Nephron progenitor cell (in vitro differentiated cells): ENCODE data around the gene PPP1R11.

Experiments used
- DNase-seq: peaks from one replicate; pipeline ENCODE4 v3.0.0; 2021
- H3K27ac Mint-ChIP-seq: 2 replicates; pipeline ENCODE4 v1.8.0; 2021; ENCODE audit warnings: mild to moderate bottlenecking, moderate library complexity, mixed read lengths
- H3K27me3 Mint-ChIP-seq: 2 replicates; pipeline ENCODE4 v1.8.0; 2021; ENCODE audit warnings: mild to moderate bottlenecking, low read depth, mixed read lengths; ENCODE audit not compliant: poor library complexity
- H3K36me3 Mint-ChIP-seq: 2 replicates; pipeline ENCODE4 v1.8.0; 2021; ENCODE audit warnings: low read depth, mixed read lengths
- H3K4me1 Mint-ChIP-seq: 2 replicates; pipeline ENCODE4 v1.8.0; 2021; ENCODE audit warnings: mixed read lengths
- H3K4me3 Mint-ChIP-seq: 2 replicates; pipeline ENCODE4 v1.8.0; 2021; ENCODE audit warnings: mild to moderate bottlenecking, moderate library complexity, mixed read lengths
- H3K9me3 Mint-ChIP-seq: 2 replicates; pipeline ENCODE4 v1.8.0; 2021; ENCODE audit warnings: mild to moderate bottlenecking, moderate library complexity, mixed read lengths
- CTCF ChIP-seq: fragments of 200-600 bp; sonication (generic); IDR thresholded peaks from 2 replicates; pipeline ENCODE4 v1.5.0; 2021; ENCODE audit warnings: antibody characterized with exemption

The PPP1R11 gene

DNA sequence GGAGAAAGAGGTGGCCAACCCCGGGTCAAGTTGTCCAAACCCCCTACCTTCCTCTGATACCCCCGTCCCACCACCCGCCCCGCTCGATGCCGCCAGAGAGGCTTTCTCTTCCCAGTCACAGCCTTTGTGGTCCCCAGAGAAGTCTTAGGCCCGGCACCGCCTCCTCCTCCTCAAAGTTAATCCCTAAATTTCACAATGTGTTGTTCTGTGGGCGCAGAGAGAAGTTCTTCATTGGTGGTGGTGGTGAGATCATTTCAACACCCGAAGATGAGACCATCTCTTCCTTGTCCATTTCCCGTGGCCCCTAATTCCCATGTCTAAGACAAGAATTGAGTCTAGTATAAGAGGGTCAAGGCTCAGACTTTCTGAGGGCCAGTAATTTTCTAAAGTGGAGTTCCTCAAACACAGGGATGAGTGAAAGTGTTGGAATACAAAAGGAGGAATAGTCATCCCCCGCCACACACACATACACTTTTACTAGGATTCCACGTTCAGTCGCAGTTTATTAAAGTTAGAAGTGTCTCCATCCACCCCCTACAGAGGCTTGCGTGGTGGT is 35.5 kb downstream of the PPP1R11 start:
- no peak for DNase-seq
- no peak overlapping the region for H3K27ac Mint-ChIP-seq
- no peak for TF ChIP-seq CTCF
- peaks cover 98% of the 10 kb centered on the region for H3K27me3 Mint-ChIP-seq
- H3K36me3 Mint-ChIP-seq, result no peaks in the 10 kb centered on the region
- H3K4me1 Mint-ChIP-seq, result peaks cover 33% of the 10 kb centered on the region
- H3K4me3 Mint-ChIP-seq, result peak overlapping the region; percentile 79
- H3K9me3 Mint-ChIP-seq, result no peaks in the 10 kb centered on the region

DNA sequence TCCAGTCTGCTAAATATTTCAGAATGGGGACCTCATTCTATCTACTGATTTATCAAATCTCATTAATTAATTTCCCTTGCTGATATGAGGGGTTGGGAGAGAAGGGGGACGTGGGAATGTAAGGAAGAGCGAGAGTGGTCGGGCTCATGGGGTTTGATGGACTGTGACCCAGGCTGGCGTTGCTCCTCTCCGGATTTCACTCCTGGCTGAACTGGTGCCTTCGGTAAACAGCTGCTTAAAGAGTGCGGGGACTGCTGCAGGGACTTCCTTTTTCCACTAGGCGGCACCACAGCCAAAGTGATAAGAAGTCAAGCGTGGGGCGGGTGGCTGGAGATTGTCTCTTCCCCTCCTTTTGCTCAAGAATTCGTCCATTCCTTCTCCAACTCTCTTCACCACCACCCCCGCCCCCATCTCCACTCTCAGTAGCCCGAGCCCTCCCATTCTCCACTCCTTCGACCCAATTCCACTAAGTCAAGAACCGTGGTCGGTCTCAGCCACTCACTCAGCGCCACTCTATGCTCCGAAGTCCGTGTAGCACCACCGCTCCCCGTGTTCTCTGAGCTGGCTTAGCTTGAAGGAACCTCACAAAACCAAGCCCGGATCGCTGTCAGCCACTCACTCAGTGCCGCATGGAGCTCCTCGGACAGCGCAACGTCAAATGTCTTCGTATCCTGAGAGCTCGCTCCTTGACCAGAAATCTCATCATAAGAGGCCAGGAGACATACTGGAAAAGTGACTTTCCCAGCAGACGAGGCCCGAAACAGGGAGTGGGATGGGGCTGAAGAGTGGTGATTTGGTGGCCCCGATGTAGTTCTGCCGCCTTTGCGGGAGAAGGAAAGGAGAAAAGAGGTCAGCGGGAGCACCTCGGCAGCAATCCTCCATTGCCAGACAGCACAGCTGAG is 36.2 kb downstream of the PPP1R11 start:
- Mint-ChIP-seq H3K9me3 (no peaks in the 10 kb centered on the region), H3K4me1 (peaks cover 33% of the 10 kb centered on the region), H3K4me3 (peak overlapping the region; percentile 79), H3K27me3 (peaks cover 98% of the 10 kb centered on the region), H3K36me3 (no peaks in the 10 kb centered on the region), H3K27ac (no peak overlapping the region)
- peak; percentile 84 for DNase-seq
- peak; percentile 79 for TF ChIP-seq CTCF

GRCh38 chr6:30103872-30104179 is 36.8 kb downstream of the PPP1R11 start:
- H3K36me3 Mint-ChIP-seq, result no peaks in the 10 kb centered on the region
- H3K27ac Mint-ChIP-seq, result no peak overlapping the region
- peak overlapping the region; percentile 79 for H3K4me3 Mint-ChIP-seq
- DNase-seq, result no peak
- TF ChIP-seq CTCF, result no peak
- H3K9me3 Mint-ChIP-seq, result no peaks in the 10 kb centered on the region
- peaks cover 98% of the 10 kb centered on the region for H3K27me3 Mint-ChIP-seq
- H3K4me1 Mint-ChIP-seq, result peaks cover 33% of the 10 kb centered on the region

- peaks cover 97% of the 10 kb centered on the region for H3K27me3 Mint-ChIP-seq
- H3K4me3 Mint-ChIP-seq, result no peak overlapping the region
- no peak for TF ChIP-seq CTCF
- H3K9me3 Mint-ChIP-seq, result no peaks in the 10 kb centered on the region
- H3K36me3 Mint-ChIP-seq, result no peaks in the 10 kb centered on the region
- H3K4me1 Mint-ChIP-seq, result peaks cover 33% of the 10 kb centered on the region
- no peak for DNase-seq
- H3K27ac Mint-ChIP-seq, result no peak overlapping the region
Measured at GRCh38 chr6:30104661-30105060, 37.7 kb downstream of the PPP1R11 start.

DNA sequence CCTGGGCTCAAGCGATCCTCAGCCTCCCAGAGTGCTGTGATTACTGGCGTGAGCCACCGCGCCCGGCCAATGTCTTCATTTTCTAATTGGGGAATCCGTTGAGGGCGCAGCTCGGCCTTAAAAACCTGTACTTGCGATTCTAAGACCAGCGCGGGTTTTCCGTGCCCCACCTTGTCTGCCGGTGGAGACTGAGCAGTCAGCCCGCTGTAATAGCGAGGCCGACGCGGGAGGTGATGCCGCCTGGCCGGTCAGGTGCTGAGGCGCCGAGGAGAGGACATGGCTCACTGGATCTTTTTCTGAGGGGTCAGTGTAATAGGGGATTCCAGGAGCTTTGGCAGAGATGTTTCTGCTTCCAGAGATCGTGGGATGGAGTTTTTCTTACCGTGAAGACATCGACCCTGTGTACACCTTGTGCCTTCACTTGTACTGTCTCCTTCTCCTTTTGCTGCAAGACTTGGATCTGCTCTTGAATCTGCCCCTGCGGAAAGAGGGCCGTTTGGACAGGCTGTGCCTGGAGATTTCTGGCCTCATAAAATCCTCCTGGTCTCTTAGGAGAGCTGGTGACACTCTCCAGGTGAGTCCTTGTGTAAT is 44.4 kb downstream of the PPP1R11 start:
- no peak overlapping the region for H3K4me3 Mint-ChIP-seq
- H3K4me1 Mint-ChIP-seq, result no peaks in the 10 kb centered on the region
- no peak for TF ChIP-seq CTCF
- H3K27me3 Mint-ChIP-seq, result peaks cover 95% of the 10 kb centered on the region
- H3K9me3 Mint-ChIP-seq, result no peaks in the 10 kb centered on the region
- H3K27ac Mint-ChIP-seq, result no peak overlapping the region
- DNase-seq, result no peak
- H3K36me3 Mint-ChIP-seq, result no peaks in the 10 kb centered on the region
